C4-2B (cell line): ENCODE results near the gene EWSR1.

ENCODE experiments used
- CTCF ChIP-seq: fragments of 450-650 bp; conservative IDR thresholded peaks from 2 replicates; pipeline ENCODE4 v1.5.1; 2017; ENCODE audit warnings: mild to moderate bottlenecking
- ZFX ChIP-seq: fragments of 450-650 bp; IDR thresholded peaks from 2 replicates; pipeline ENCODE4 v1.6.1; 2017

GRCh38 chr22:29310863-29311339 is 42.8 kb downstream of the EWSR1 start:
- no peak for TF ChIP-seq CTCF
- TF ChIP-seq ZFX = no peak
